ENCODE data around the gene RAB32.

The RAB32 gene

GRCh38 chr6:146543211-146543939 is at the start of gene RAB32:
Gene RAB32 (plus strand): TSS chr6:146543833. CDS start chr6:146543872, 39 bp downstream.
- Mint-ChIP-seq H3K27me3 (peaks cover 30% of the 10 kb centered on the region), H3K4me1 (ENCODE audit: low read depth) (peaks cover 8% of the 10 kb centered on the region), H3K4me3 (peak within 1 kb of the TSS; percentile 85), H3K27ac (no peak within 1 kb of the TSS), H3K36me3 (no peaks in the 10 kb centered on the region), H3K9me3 (ENCODE audit: low read depth) (no peaks in the 10 kb centered on the region)

- H3K4me3 Mint-ChIP-seq: no peak overlapping the region
- no peaks in the 10 kb centered on the region for H3K4me1 Mint-ChIP-seq (ENCODE audit: low read depth)
- no peak overlapping the region for H3K27ac Mint-ChIP-seq
- H3K27me3 Mint-ChIP-seq: peaks cover 3% of the 10 kb centered on the region
- no peaks in the 10 kb centered on the region for H3K9me3 Mint-ChIP-seq (ENCODE audit: low read depth)
- no peaks in the 10 kb centered on the region for H3K36me3 Mint-ChIP-seq
These were observed 45.3 kb upstream of the RAB32 start for GRCh38 chr6:146498309-146498708.

GRCh38 chr6:146503096-146503495 is 40.5 kb upstream of the RAB32 start:
- Mint-ChIP-seq H3K4me3 (no peak overlapping the region), H3K4me1 (ENCODE audit: low read depth) (no peaks in the 10 kb centered on the region), H3K36me3 (no peaks in the 10 kb centered on the region), H3K27ac (no peak overlapping the region), H3K9me3 (ENCODE audit: low read depth) (no peaks in the 10 kb centered on the region), H3K27me3 (peaks cover 3% of the 10 kb centered on the region)

- Mint-ChIP-seq H3K27ac (no peak overlapping the region), H3K4me1 (ENCODE audit: low read depth) (no peaks in the 10 kb centered on the region), H3K4me3 (no peak overlapping the region), H3K36me3 (no peaks in the 10 kb centered on the region), H3K9me3 (ENCODE audit: low read depth) (no peaks in the 10 kb centered on the region), H3K27me3 (no peaks in the 10 kb centered on the region)
These were observed 28.4 kb upstream of the RAB32 start for GRCh38 chr6:146515212-146515611.

- no peaks in the 10 kb centered on the region for H3K27me3 Mint-ChIP-seq
- H3K9me3 Mint-ChIP-seq (ENCODE audit: low read depth): peaks cover 15% of the 10 kb centered on the region
- no peak overlapping the region for H3K4me3 Mint-ChIP-seq
- H3K4me1 Mint-ChIP-seq (ENCODE audit: low read depth): no peaks in the 10 kb centered on the region
- H3K36me3 Mint-ChIP-seq: peaks cover 2% of the 10 kb centered on the region
- no peak overlapping the region for H3K27ac Mint-ChIP-seq
These were observed 17.4 kb upstream of the RAB32 start for GRCh38 chr6:146526192-146526591.

- H3K27me3 Mint-ChIP-seq: no peaks in the 10 kb centered on the region
- no peaks in the 10 kb centered on the region for H3K36me3 Mint-ChIP-seq
- H3K27ac Mint-ChIP-seq: no peak overlapping the region
- no peak overlapping the region for H3K4me3 Mint-ChIP-seq
- H3K4me1 Mint-ChIP-seq (ENCODE audit: low read depth): no peaks in the 10 kb centered on the region
- H3K9me3 Mint-ChIP-seq (ENCODE audit: low read depth): peaks cover 4% of the 10 kb centered on the region
These were observed 10.9 kb upstream of the RAB32 start for GRCh38 chr6:146532702-146533101.

GRCh38 chr6:146542881-146543210 is 787 bp upstream of the RAB32 start:
- no peaks in the 10 kb centered on the region for H3K36me3 Mint-ChIP-seq
- no peak overlapping the region for H3K27ac Mint-ChIP-seq
- no peaks in the 10 kb centered on the region for H3K9me3 Mint-ChIP-seq (ENCODE audit: low read depth)
- peaks cover 8% of the 10 kb centered on the region for H3K4me1 Mint-ChIP-seq (ENCODE audit: low read depth)
- H3K4me3 Mint-ChIP-seq: peak overlapping the region; percentile 56
- peaks cover 30% of the 10 kb centered on the region for H3K27me3 Mint-ChIP-seq

GRCh38 chr6:146543940-146544615 is 445 bp downstream of the RAB32 start:
- peaks cover 8% of the 10 kb centered on the region for H3K4me1 Mint-ChIP-seq (ENCODE audit: low read depth)
- H3K4me3 Mint-ChIP-seq: peak overlapping the region; percentile 85
- H3K27ac Mint-ChIP-seq: no peak overlapping the region
- H3K27me3 Mint-ChIP-seq: peaks cover 28% of the 10 kb centered on the region
- no peaks in the 10 kb centered on the region for H3K36me3 Mint-ChIP-seq
- H3K9me3 Mint-ChIP-seq (ENCODE audit: low read depth): no peaks in the 10 kb centered on the region

GRCh38 chr6:146544616-146545182 is 1.1 kb downstream of the RAB32 start:
- Mint-ChIP-seq H3K36me3 (no peaks in the 10 kb centered on the region), H3K9me3 (ENCODE audit: low read depth) (no peaks in the 10 kb centered on the region), H3K27ac (no peak overlapping the region), H3K4me1 (ENCODE audit: low read depth) (peaks cover 8% of the 10 kb centered on the region), H3K4me3 (peak overlapping the region; percentile 30), H3K27me3 (peaks cover 28% of the 10 kb centered on the region)

- H3K4me1 Mint-ChIP-seq (ENCODE audit: low read depth): peaks cover 8% of the 10 kb centered on the region
- no peaks in the 10 kb centered on the region for H3K9me3 Mint-ChIP-seq (ENCODE audit: low read depth)
- no peak overlapping the region for H3K27ac Mint-ChIP-seq
- peaks cover 28% of the 10 kb centered on the region for H3K27me3 Mint-ChIP-seq
- no peaks in the 10 kb centered on the region for H3K36me3 Mint-ChIP-seq
- no peak overlapping the region for H3K4me3 Mint-ChIP-seq
These were observed 1.9 kb downstream of the RAB32 start for GRCh38 chr6:146545581-146545980.

GRCh38 chr6:146546443-146547043 is 2.9 kb downstream of the RAB32 start:
- Mint-ChIP-seq H3K27ac (no peak overlapping the region), H3K36me3 (no peaks in the 10 kb centered on the region), H3K27me3 (peaks cover 24% of the 10 kb centered on the region), H3K4me3 (no peak overlapping the region), H3K9me3 (ENCODE audit: low read depth) (no peaks in the 10 kb centered on the region), H3K4me1 (ENCODE audit: low read depth) (peaks cover 8% of the 10 kb centered on the region)

GRCh38 chr6:146547889-146548288 is 4.3 kb downstream of the RAB32 start:
- H3K27me3 Mint-ChIP-seq: peaks cover 16% of the 10 kb centered on the region
- H3K9me3 Mint-ChIP-seq (ENCODE audit: low read depth): no peaks in the 10 kb centered on the region
- H3K27ac Mint-ChIP-seq: no peak overlapping the region
- peaks cover 7% of the 10 kb centered on the region for H3K4me1 Mint-ChIP-seq (ENCODE audit: low read depth)
- no peaks in the 10 kb centered on the region for H3K36me3 Mint-ChIP-seq
- no peak overlapping the region for H3K4me3 Mint-ChIP-seq

- H3K9me3 Mint-ChIP-seq (ENCODE audit: low read depth): no peaks in the 10 kb centered on the region
- no peak overlapping the region for H3K27ac Mint-ChIP-seq
- no peak overlapping the region for H3K4me3 Mint-ChIP-seq
- peaks cover 15% of the 10 kb centered on the region for H3K27me3 Mint-ChIP-seq
- H3K4me1 Mint-ChIP-seq (ENCODE audit: low read depth): peaks cover 6% of the 10 kb centered on the region
- no peaks in the 10 kb centered on the region for H3K36me3 Mint-ChIP-seq
These were observed 5.3 kb downstream of the RAB32 start for GRCh38 chr6:146548898-146549374.

- Mint-ChIP-seq H3K9me3 (ENCODE audit: low read depth) (no peaks in the 10 kb centered on the region), H3K27me3 (peaks cover 4% of the 10 kb centered on the region), H3K27ac (no peak overlapping the region), H3K4me1 (ENCODE audit: low read depth) (no peaks in the 10 kb centered on the region), H3K36me3 (no peaks in the 10 kb centered on the region), H3K4me3 (no peak overlapping the region)
These were observed 7.3 kb downstream of the RAB32 start for GRCh38 chr6:146550911-146551310.

- Mint-ChIP-seq H3K4me3 (no peak overlapping the region), H3K9me3 (ENCODE audit: low read depth) (no peaks in the 10 kb centered on the region), H3K36me3 (no peaks in the 10 kb centered on the region), H3K27me3 (peaks cover 3% of the 10 kb centered on the region), H3K27ac (no peak overlapping the region), H3K4me1 (ENCODE audit: low read depth) (no peaks in the 10 kb centered on the region)
These were observed 7.9 kb downstream of the RAB32 start for GRCh38 chr6:146551545-146551944.

All from activated naive CD8-positive, alpha-beta T cell (primary cell).